Calu3 (cell line): Measurements from ENCODE around the gene RPS6KA1. TPM values are rescaled to one million over a fixed set of nuclear protein-coding genes. Genes with fewer than 3 reads are reported as not detected.
A peak's percentile ranks its signal among the peaks of the same experiment; 100 is the strongest.

Experiments
- BruUV-seq: library from RNA; stranded (reverse); fragments of 400-500 nt; replicated peaks from 2 replicates; lab custom pipeline; 2021; lab: Mats Ljungman, UMichigan
- CTCF ChIA-PET: fragments of 300-600 bp; sonication (Branson Sonifier 250); formaldehyde crosslinking; loops from one replicate; lab custom pipeline; 2022; ENCODE audit warnings: antibody characterized with exemption; lab: Charles Lee
- DNase-seq: peaks from one replicate; pipeline ENCODE4 v3.0.0; 2022
- H3K27ac Mint-ChIP-seq: one replicate; pipeline ENCODE4 v1.8.0; 2022; ENCODE audit warnings: mixed read lengths; ENCODE audit not compliant: unreplicated experiment
- H3K27me3 Mint-ChIP-seq: one replicate; pipeline ENCODE4 v1.8.0; 2022; ENCODE audit warnings: mixed read lengths; ENCODE audit not compliant: unreplicated experiment
- H3K36me3 Mint-ChIP-seq: one replicate; pipeline ENCODE4 v1.8.0; 2022; ENCODE audit warnings: mild to moderate bottlenecking, moderate library complexity, mixed read lengths; ENCODE audit not compliant: insufficient read depth, unreplicated experiment
- H3K4me1 Mint-ChIP-seq: one replicate; pipeline ENCODE4 v1.8.0; 2022; ENCODE audit warnings: mild to moderate bottlenecking, low read depth, mixed read lengths; ENCODE audit not compliant: unreplicated experiment
- H3K4me3 Mint-ChIP-seq: one replicate; pipeline ENCODE4 v1.8.0; 2022; ENCODE audit warnings: mild to moderate bottlenecking, low read depth, moderate library complexity, mixed read lengths; ENCODE audit not compliant: unreplicated experiment
- H3K9me3 Mint-ChIP-seq: one replicate; pipeline ENCODE4 v1.8.0; 2022; ENCODE audit warnings: low read depth, mixed read lengths; ENCODE audit not compliant: unreplicated experiment
- intact Hi-C: fragments of 100-400 bp; cut with micrococcal nuclease; formaldehyde crosslinking; loops from one replicate; pipeline ENCODE4 v1.10.0; 2022; ENCODE audit not compliant: unreplicated experiment
- total RNA-seq: library from RNA; stranded (reverse); gene quantifications from 2 replicates; pipeline ENCODE4 v1.2.3, GENCODE V29; 2022
- TF ChIP-seq, protein P1 (sequence below): fragments of 200-600 bp; IDR thresholded peaks from one replicate; pipeline ENCODE4 v1.8.0; 2022; ENCODE audit warnings: antibody characterized with exemption; ENCODE audit not compliant: unreplicated experiment

RPS6KA1 gene
- total RNA-seq, 1 experiment from 2014 or later: 28.1 TPM

DNA sequence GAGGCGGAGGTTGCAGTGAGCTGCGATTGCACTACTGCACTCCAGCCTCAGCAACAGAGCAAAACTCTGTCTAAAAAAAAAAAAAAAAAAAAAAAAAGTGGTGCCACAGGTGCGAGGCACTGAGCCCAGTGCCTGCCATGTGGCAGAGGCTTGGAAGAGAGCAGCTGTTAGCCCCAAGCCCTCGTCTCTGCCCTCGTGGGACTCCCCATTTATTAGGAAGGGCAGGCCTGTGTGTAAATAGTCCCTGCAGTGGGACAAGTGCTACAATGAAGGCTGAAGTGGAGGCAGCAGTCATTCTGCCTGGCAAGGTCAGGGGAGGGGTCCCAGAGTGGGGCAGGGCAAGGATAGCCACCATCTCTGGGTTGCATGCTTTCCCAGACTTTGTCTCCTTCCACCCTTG is 6.5 kb downstream of the RPS6KA1 start:
- BruUV-seq: no TSS peak
- no peaks in the 10 kb centered on the region for H3K27me3 Mint-ChIP-seq
- intact Hi-C loops: no loop called here

DNA sequence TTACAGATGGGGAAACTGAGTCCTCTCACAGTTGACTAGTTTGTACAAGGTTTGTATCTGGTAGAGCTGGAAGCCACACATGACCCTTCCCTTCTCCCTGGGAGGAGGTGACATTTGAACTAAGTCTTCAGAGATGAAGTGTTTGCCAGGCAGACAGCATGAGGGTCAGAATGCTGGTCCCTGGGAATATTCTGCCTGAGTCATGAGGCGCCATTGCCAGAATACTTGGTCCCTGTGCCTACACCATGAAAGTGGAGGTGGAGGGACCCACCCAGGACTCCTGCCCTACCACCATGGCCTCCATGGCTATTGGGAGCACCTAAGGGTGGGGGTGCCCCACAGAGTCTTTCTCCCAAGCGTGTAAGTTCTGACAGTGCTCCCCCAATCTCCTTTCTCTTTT is 7.0 kb downstream of the RPS6KA1 start:
- Mint-ChIP-seq H3K4me1 (peaks cover 14% of the 10 kb centered on the region), H3K36me3 (peaks cover 5% of the 10 kb centered on the region), H3K27ac (no peak overlapping the region), H3K9me3 (no peaks in the 10 kb centered on the region), H3K4me3 (no peak overlapping the region), H3K27me3 (no peaks in the 10 kb centered on the region)
- BruUV-seq: no TSS peak
- TF ChIP-seq, protein P1, sequence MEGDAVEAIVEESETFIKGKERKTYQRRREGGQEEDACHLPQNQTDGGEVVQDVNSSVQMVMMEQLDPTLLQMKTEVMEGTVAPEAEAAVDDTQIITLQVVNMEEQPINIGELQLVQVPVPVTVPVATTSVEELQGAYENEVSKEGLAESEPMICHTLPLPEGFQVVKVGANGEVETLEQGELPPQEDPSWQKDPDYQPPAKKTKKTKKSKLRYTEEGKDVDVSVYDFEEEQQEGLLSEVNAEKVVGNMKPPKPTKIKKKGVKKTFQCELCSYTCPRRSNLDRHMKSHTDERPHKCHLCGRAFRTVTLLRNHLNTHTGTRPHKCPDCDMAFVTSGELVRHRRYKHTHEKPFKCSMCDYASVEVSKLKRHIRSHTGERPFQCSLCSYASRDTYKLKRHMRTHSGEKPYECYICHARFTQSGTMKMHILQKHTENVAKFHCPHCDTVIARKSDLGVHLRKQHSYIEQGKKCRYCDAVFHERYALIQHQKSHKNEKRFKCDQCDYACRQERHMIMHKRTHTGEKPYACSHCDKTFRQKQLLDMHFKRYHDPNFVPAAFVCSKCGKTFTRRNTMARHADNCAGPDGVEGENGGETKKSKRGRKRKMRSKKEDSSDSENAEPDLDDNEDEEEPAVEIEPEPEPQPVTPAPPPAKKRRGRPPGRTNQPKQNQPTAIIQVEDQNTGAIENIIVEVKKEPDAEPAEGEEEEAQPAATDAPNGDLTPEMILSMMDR: no peak
- CTCF ChIA-PET: no interaction called here
- DNase-seq: no peak
- intact Hi-C loops: no loop called here

More for the DNA sequence above, 6.5 kb downstream of the RPS6KA1 start:
- peaks cover 9% of the 10 kb centered on the region for H3K36me3 Mint-ChIP-seq
- H3K4me3 Mint-ChIP-seq: no peak overlapping the region
- TF ChIP-seq, protein P1: no peak
- H3K4me1 Mint-ChIP-seq: peaks cover 14% of the 10 kb centered on the region
- H3K9me3 Mint-ChIP-seq: no peaks in the 10 kb centered on the region
- no peak for DNase-seq
- H3K27ac Mint-ChIP-seq: no peak overlapping the region
- CTCF ChIA-PET: no interaction called here

DNA sequence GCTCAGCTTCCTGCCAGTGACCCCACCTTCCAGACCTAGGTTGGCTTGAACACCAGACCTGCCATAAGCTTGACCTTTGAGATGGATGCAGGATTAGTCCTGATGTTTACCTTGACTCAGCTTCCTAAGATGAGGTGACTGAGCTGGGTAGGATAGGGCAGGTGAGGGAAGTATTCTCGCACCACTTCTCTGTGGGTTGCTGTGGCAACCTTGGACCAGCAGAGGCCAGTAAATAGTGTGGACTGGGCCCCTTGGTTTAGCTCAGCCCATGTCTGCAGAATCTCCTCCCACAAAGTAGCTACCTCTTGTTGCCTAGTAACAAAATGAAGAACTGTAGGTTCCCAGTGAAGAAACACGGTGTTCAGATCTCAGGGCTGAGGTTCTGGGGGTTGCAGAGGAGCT is 8.4 kb downstream of the RPS6KA1 start:
- Mint-ChIP-seq H3K27me3 (no peaks in the 10 kb centered on the region), H3K4me3 (no peak overlapping the region), H3K36me3 (peaks cover 5% of the 10 kb centered on the region), H3K4me1 (peaks cover 14% of the 10 kb centered on the region), H3K9me3 (no peaks in the 10 kb centered on the region), H3K27ac (no peak overlapping the region)
- no TSS peak for BruUV-seq
- peak; percentile 13 for DNase-seq
- intact Hi-C loops: no loop called here
- CTCF ChIA-PET: interaction anchor here (0.8 to 1.0 kb wide), 2 partner anchors 8 to 38 kb away, joined by 3 to 4 read pairs; partner anchors contain the start of gene RPS6KA1
- TF ChIP-seq, protein P1: no peak

DNA sequence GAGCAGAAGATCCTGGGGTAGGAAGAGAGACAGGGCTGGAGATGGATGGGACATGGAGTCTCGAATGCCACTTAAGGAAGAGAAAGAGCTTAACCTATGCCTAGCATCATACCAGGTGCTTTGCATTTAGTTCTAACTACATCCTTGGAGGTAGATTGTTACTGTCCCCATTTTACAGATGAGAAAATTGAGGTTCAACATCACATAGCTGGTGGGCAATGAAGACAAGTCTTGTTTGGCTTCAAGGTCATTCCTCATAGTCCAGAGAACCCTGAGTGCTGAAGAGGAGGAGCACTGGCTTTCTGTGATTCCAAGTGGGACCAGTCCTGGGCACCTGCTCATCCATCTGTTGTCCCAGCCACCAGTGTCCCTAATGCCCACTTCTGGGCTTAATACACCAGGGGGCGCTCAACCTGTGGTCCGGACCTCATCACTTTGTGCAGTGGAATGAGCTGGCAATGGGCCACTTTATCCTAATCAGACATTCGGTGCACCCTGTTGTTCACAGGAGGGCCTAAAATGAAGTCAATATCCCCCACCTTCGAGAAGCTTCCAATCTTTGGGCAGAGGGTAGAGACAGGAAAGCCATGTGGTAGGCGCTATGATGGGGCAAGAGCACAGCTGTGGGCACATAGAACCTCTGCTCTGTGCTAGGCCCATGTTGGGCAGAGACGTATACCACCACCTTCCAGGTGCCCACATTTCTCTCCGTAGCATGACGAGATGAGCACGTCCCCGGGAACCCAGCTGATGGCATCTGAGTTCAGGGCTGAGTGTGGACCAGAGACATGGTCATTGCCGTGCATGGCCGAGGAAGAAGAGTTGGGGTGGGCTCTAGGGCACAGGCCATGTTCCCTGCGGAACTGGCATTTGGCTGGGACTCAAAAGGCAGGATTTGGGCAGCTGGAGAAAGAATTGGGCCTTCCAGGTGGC is 9.2 kb downstream of the RPS6KA1 start:
- CTCF ChIA-PET: interaction anchor here (0.5 to 1.0 kb wide), 3 partner anchors 9 to 342 kb away, joined by 3 to 9 read pairs (median 4); partner anchors contain the start of gene RPS6KA1
- Mint-ChIP-seq H3K27me3 (no peaks in the 10 kb centered on the region), H3K4me3 (no peak overlapping the region), H3K4me1 (peaks cover 13% of the 10 kb centered on the region), H3K36me3 (peaks cover 5% of the 10 kb centered on the region), H3K9me3 (no peaks in the 10 kb centered on the region), H3K27ac (no peak overlapping the region)
- DNase-seq: peak; percentile 47
- intact Hi-C loops: no loop called here
- TF ChIP-seq, protein P1: peak; percentile 15
- no TSS peak for BruUV-seq
